ENCODE measurements around the gene CMA1. TPM values are rescaled to one million over a fixed set of nuclear protein-coding genes. Genes with fewer than 3 reads are reported as not detected.

CMA1 gene
- total RNA-seq, 1 experiment from 2014 or later = not detected

DNA sequence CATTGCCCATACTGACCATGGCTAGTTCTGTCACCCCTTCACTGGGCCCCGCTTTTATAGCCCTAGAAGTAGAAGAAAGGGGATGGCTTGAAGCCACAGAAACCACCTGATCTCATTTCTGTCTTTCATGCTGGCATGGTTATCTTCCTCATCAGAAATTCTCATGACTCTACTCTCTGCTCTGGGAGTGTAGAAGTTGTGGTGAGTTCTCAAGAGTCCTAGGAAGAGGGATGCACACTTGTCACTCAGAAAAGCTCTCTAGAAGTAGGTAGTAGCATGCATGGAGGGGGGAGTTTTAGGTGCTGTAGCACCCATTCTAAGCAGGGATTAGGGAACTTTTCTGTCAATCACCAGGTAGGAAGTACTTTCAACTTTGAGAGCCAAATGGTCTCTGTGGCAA is 6.1 kb upstream of the CMA1 start:
- Mint-ChIP-seq H3K4me3 (no peak overlapping the region), H3K27me3 (ENCODE audit: low read depth) (no peaks in the 10 kb centered on the region; the same call in none of the 2 replicates), H3K4me1 (no peaks in the 10 kb centered on the region), H3K27ac (no peak overlapping the region), H3K9me3 (peaks cover 0 to 84% of the 10 kb centered on the region in 2 experiments; a peak in 3 of 5 replicates), H3K36me3 (ENCODE audit: insufficient read depth in 1 of 3, low read depth in 3 of 3) (peaks cover 0 to 37% (median 0%) of the 10 kb centered on the region in 3 experiments; a peak in 2 of 7 replicates)
- H3K4me2 ChIP-seq (ENCODE audit: insufficient read depth, insufficient read length, low read length) = no peak overlapping the region
- no peaks in the 10 kb centered on the region for H3K9me3 ChIP-seq (ENCODE audit: control insufficient read depth, low read depth, low read length)
- no peaks in the 10 kb centered on the region for H3K4me1 ChIP-seq (ENCODE audit: insufficient read depth, low read length)
- no peak overlapping the region for H4K91ac ChIP-seq (ENCODE audit: insufficient read length, low read depth, low read length)
- no peak for DNase-seq
- H3K23me2 ChIP-seq (ENCODE audit: insufficient read length, low read depth, low read length, poor library complexity, severe bottlenecking) = no peaks in the 10 kb centered on the region
- no peak overlapping the region for H2BK12ac ChIP-seq (ENCODE audit: insufficient read length, low read depth, low read length)
- H3K23ac ChIP-seq (ENCODE audit: insufficient read length, low read depth, low read length) = no peak overlapping the region
- H4K5ac ChIP-seq (ENCODE audit: insufficient read length, low read depth, low read length) = no peak overlapping the region
- H3K27ac ChIP-seq (ENCODE audit: insufficient read length, low read depth, low read length) = no peak overlapping the region
- H2AK5ac ChIP-seq (ENCODE audit: insufficient read length, low read length) = no peak overlapping the region
- H4K20me1 ChIP-seq (ENCODE audit: control insufficient read depth, insufficient read depth, insufficient read length) = no peaks in the 10 kb centered on the region
- H2BK5ac ChIP-seq (ENCODE audit: insufficient read length, low read length) = no peak overlapping the region
- TF ChIP-seq CTCF (conservative IDR thresholded peaks at IDR 0.05) = no peak
- H2BK15ac ChIP-seq (ENCODE audit: low read depth, low read length) = no peak overlapping the region
- no peaks in the 10 kb centered on the region for H3K79me2 ChIP-seq (ENCODE audit: insufficient read depth, low read length)
- H3K9ac ChIP-seq (ENCODE audit: extremely low read depth, insufficient read length, low read length) = no peak overlapping the region
- H2BK120ac ChIP-seq (ENCODE audit: low read depth, low read length, poor library complexity, severe bottlenecking) = no peak overlapping the region
- H3K56ac ChIP-seq (ENCODE audit: insufficient read length, low read depth, low read length) = no peak overlapping the region
- no peaks in the 10 kb centered on the region for H3K27me3 ChIP-seq (ENCODE audit: insufficient read depth, low read length)
- no peak overlapping the region for H3K14ac ChIP-seq (ENCODE audit: insufficient read depth, low read length)
- no CpG with 5 or more reads among the region's 1 CpG for WGBS (ENCODE audit: extremely low coverage, insufficient read length, low lambda C conversion rate)
- H3K4ac ChIP-seq (ENCODE audit: low read depth, low read length) = no peak overlapping the region
- no peak overlapping the region for H2AFZ ChIP-seq (ENCODE audit: low read length)
- H3K79me1 ChIP-seq (ENCODE audit: insufficient read depth, low read depth, low read length, poor library complexity, severe bottlenecking) = no peaks in the 10 kb centered on the region
- H3K18ac ChIP-seq (ENCODE audit: insufficient read length, low read depth, low read length) = no peak overlapping the region
- H2BK20ac ChIP-seq (ENCODE audit: low read depth, low read length, poor library complexity, severe bottlenecking) = no peak overlapping the region
- no peak overlapping the region for H3T11ph ChIP-seq (ENCODE audit: low read length)
- H4K8ac ChIP-seq (replicated peaks; ENCODE audit: insufficient read length, low read depth, low read length) = no peak overlapping the region

All from H9 (cell line).